H1 (cell line): ENCODE results near the gene SCO1. TPM values are rescaled to one million over a fixed set of nuclear protein-coding genes. Genes with fewer than 3 reads are reported as not detected.

Experiments
- CTCF ChIA-PET: fragments of 300-600 bp; sonication (Branson Sonifier 250); formaldehyde crosslinking; loops from one replicate; lab custom pipeline; 2021; ENCODE audit not compliant: partially characterized antibody; lab: Charles Lee
- POLR2A ChIA-PET: fragments of 300-600 bp; sonication (Branson Sonifier 250); formaldehyde crosslinking; loops from one replicate; lab custom pipeline; 2021; ENCODE audit warnings: inconsistent platforms; ENCODE audit not compliant: partially characterized antibody; lab: Charles Lee
- DNase-seq, 2 experiments: peaks; one replicate each; pipeline versions ENCODE4 v3.0.0 to v3.0.0-alpha.2; 2010 to 2022; ENCODE audit warnings: low spot score in 2 of 2, low read depth in 1 of 2, mixed read lengths in 1 of 2
- FAIRE-seq: peaks from 2 replicates; lab custom pipeline; 2011; peaks lifted over from hg19 to GRCh38; lab: Jason Lieb, UNC
- H2AFZ ChIP-seq: 2 replicates; pipeline ENCODE4 v1.8.1; 2012; ENCODE audit warnings: low read length, inconsistent platforms
- H2AK5ac ChIP-seq: 2 replicates; pipeline ENCODE4 v1.6.1; 2013; ENCODE audit warnings: low read depth, low read length
- H2BK120ac ChIP-seq: replicated peaks from 2 replicates; pipeline ENCODE3; 2013; ENCODE audit warnings: low read depth, low read length, inconsistent platforms
- H2BK12ac ChIP-seq: 2 replicates; pipeline ENCODE4 v1.6.1; 2013; ENCODE audit warnings: low read depth, low read length
- H2BK15ac ChIP-seq: 2 replicates; pipeline ENCODE4 v1.6.1; 2013; ENCODE audit warnings: low read length
- H2BK20ac ChIP-seq: 2 replicates; pipeline ENCODE4 v1.6.1; 2013; ENCODE audit warnings: low read length
- H2BK5ac ChIP-seq: 2 replicates; pipeline ENCODE4 v1.6.1; 2013; ENCODE audit warnings: low read depth, low read length
- H3K14ac ChIP-seq: 2 replicates; pipeline ENCODE4 v1.6.1; 2013; ENCODE audit warnings: inconsistent platforms; ENCODE audit not compliant: insufficient read length
- H3K18ac ChIP-seq: 2 replicates; pipeline ENCODE4 v1.6.1; 2013; ENCODE audit warnings: low read length; ENCODE audit errors: extremely low read depth
- H3K23ac ChIP-seq: 2 replicates; pipeline ENCODE4 v1.6.1; 2013; ENCODE audit warnings: inconsistent platforms; ENCODE audit not compliant: insufficient read length
- H3K23me2 ChIP-seq: 2 replicates; pipeline ENCODE4 v1.6.1; 2013; ENCODE audit warnings: low read depth, low read length
- H3K27ac ChIP-seq: 2 replicates; pipeline ENCODE4 v1.6.1; 2011; ENCODE audit warnings: low read depth, low read length, inconsistent platforms
- H3K27me3 ChIP-seq, 4 experiments: replicated peaks in 1 of 4; 1 replicate in 1 of 4; 2 replicates in 3 of 4; pipeline versions ENCODE4 v1.6.1 to v1.8.1; 2011 to 2013; ENCODE audit warnings: low read length in 3 of 4, mild to moderate bottlenecking in 3 of 4, inconsistent platforms in 2 of 4, mixed read lengths in 2 of 4, moderate library complexity in 1 of 4; ENCODE audit not compliant: control insufficient read depth in 3 of 4, insufficient read depth in 3 of 4; ENCODE audit errors: extremely low read depth in 1 of 4
- H3K36me3 ChIP-seq, 4 experiments: 2 replicates each; pipeline versions ENCODE4 v1.6.1 to v1.8.1; 2011 to 2013; ENCODE audit warnings: mild to moderate bottlenecking in 4 of 4, low read length in 3 of 4, moderate library complexity in 2 of 4, control low read depth in 1 of 4, inconsistent platforms in 1 of 4; ENCODE audit not compliant: insufficient read depth in 4 of 4, control insufficient read depth in 2 of 4
- H3K4ac ChIP-seq: replicated peaks from 2 replicates; pipeline ENCODE3; 2013; ENCODE audit warnings: low read length, low read depth, mixed read lengths, inconsistent platforms; ENCODE audit not compliant: insufficient read length
- H3K4me1 ChIP-seq, 4 experiments: replicated peaks in 1 of 4; 1 replicate in 1 of 4; 2 replicates in 3 of 4; pipeline versions ENCODE4 v1.6.1 to v1.8.1; 2011 to 2013; ENCODE audit warnings: low read length in 3 of 4, inconsistent platforms in 2 of 4, mixed read lengths in 1 of 4; ENCODE audit not compliant: insufficient read depth in 4 of 4, control insufficient read depth in 3 of 4
- H3K4me2 ChIP-seq, 2 experiments: 2 replicates each; pipeline versions ENCODE4 v1.6.1 to v1.8.1; 2011 to 2013; ENCODE audit warnings: low read depth in 2 of 2, low read length in 2 of 2, control low read depth in 1 of 2, inconsistent platforms in 1 of 2, mild to moderate bottlenecking in 1 of 2; ENCODE audit not compliant: insufficient read depth in 1 of 2
- H3K4me3 ChIP-seq, 4 experiments: fragments of 200-600, 300-600 bp in 1 of 4; sonication (generic), shearing (Covaris generic), sonication (Bioruptor Twin) in 1 of 4; 2 replicates each; pipeline versions ENCODE4 v1.5.1 to v1.8.1; 2011 to 2016; ENCODE audit warnings: low read length in 4 of 4, low read depth in 3 of 4, control low read depth in 2 of 4, inconsistent platforms in 2 of 4, mild to moderate bottlenecking in 2 of 4, mixed read lengths in 1 of 4, moderate library complexity in 1 of 4; ENCODE audit not compliant: insufficient read depth in 2 of 4; ENCODE audit errors: extremely low read depth in 1 of 4
- H3K56ac ChIP-seq: replicated peaks from 2 replicates; pipeline ENCODE3; 2013; ENCODE audit warnings: low read depth, mild to moderate bottlenecking, mixed read lengths, low read length, inconsistent platforms; ENCODE audit not compliant: insufficient read length
- H3K79me1 ChIP-seq: 2 replicates; pipeline ENCODE4 v1.6.1; 2013; ENCODE audit warnings: low read depth, low read length, control low read depth
- H3K79me2 ChIP-seq, 2 experiments: 2 replicates each; pipeline versions ENCODE4 v1.6.1 to v1.8.1; 2012 to 2013; ENCODE audit warnings: low read length in 2 of 2, mild to moderate bottlenecking in 2 of 2, inconsistent platforms in 1 of 2; ENCODE audit not compliant: insufficient read depth in 2 of 2, control insufficient read depth in 1 of 2
- H3K9ac ChIP-seq, 4 experiments: replicated peaks in 1 of 4; 1 replicate in 1 of 4; 2 replicates in 3 of 4; pipeline versions ENCODE4 v1.6.1 to v1.8.1; 2011 to 2013; ENCODE audit warnings: low read depth in 3 of 4, low read length in 3 of 4, control low read depth in 2 of 4, mild to moderate bottlenecking in 2 of 4, moderate library complexity in 2 of 4, inconsistent platforms in 1 of 4; ENCODE audit errors: extremely low read depth in 1 of 4
- H3K9me3 ChIP-seq, 2 experiments: 2 replicates each; pipeline versions ENCODE4 v1.6.1 to v1.8.1; 2012 to 2013; ENCODE audit warnings: mild to moderate bottlenecking in 2 of 2, moderate library complexity in 2 of 2, control low read depth in 1 of 2, inconsistent platforms in 1 of 2, low read depth in 1 of 2, low read length in 1 of 2, mixed read lengths in 1 of 2; ENCODE audit not compliant: insufficient read depth in 2 of 2
- H4K20me1 ChIP-seq, 2 experiments: replicated peaks in 1 of 2; 2 replicates each; pipeline versions ENCODE3 to v1.8.1; 2011 to 2013; ENCODE audit warnings: inconsistent platforms in 2 of 2, low read length in 2 of 2, mild to moderate bottlenecking in 1 of 2; ENCODE audit not compliant: insufficient read depth in 2 of 2, control insufficient read depth in 1 of 2
- H4K5ac ChIP-seq: 2 replicates; pipeline ENCODE4 v1.6.1; 2013; ENCODE audit warnings: low read length, low read depth, mixed read lengths, inconsistent platforms; ENCODE audit not compliant: insufficient read length
- H4K8ac ChIP-seq: 2 replicates; pipeline ENCODE4 v1.8.0; 2013; ENCODE audit warnings: mild to moderate bottlenecking, moderate library complexity, low read length, inconsistent platforms; ENCODE audit not compliant: insufficient read depth; ENCODE audit errors: extremely low read depth
- H4K91ac ChIP-seq: replicated peaks from 2 replicates; pipeline ENCODE3; 2013; ENCODE audit warnings: low read length, mixed read lengths, inconsistent platforms; ENCODE audit not compliant: insufficient read length
- ASH2L ChIP-seq: fragments of 200-600, 300-600 bp; sonication (generic); IDR thresholded peaks from one replicate; pipeline ENCODE4 v1.7.1; 2017; ENCODE audit warnings: low read length
- CEBPB ChIP-seq: IDR thresholded peaks from 2 replicates; pipeline ENCODE4 v1.6.1; 2012; ENCODE audit warnings: low read depth, low read length
- CHD1 ChIP-seq: IDR thresholded peaks from 2 replicates; pipeline ENCODE4 v1.6.1; 2012; ENCODE audit warnings: low read depth, low read length, improper control_type of control experiment
- KDM5A ChIP-seq: fragments of 200-600 bp; IDR thresholded peaks from 2 replicates; pipeline ENCODE4 v1.7.1; 2012; ENCODE audit warnings: mild to moderate bottlenecking, low read length, inconsistent platforms, mixed read lengths
- RAD21 ChIP-seq, 2 experiments: IDR thresholded peaks in 1 of 2; conservative IDR thresholded peaks in 1 of 2; 2 replicates each; pipeline ENCODE4 v1.6.1; 2011; ENCODE audit warnings: low read depth in 2 of 2, low read length in 2 of 2, improper control_type of control experiment in 1 of 2, inconsistent platforms in 1 of 2, mild to moderate bottlenecking in 1 of 2, moderate library complexity in 1 of 2
- RBBP5 ChIP-seq: IDR thresholded peaks from 2 replicates; pipeline ENCODE4 v1.7.1; 2012; ENCODE audit warnings: low read depth, mild to moderate bottlenecking, inconsistent platforms, low read length, moderate library complexity, borderline replicate concordance
- SAP30 ChIP-seq: fragments of 300-600 bp; sonication (generic); IDR thresholded peaks from 2 replicates; pipeline ENCODE4 v1.7.1; 2012; ENCODE audit warnings: low read length, moderate library complexity, mild to moderate bottlenecking, inconsistent platforms; ENCODE audit not compliant: insufficient read depth, insufficient replicate concordance
- SIX5 ChIP-seq: IDR thresholded peaks from 2 replicates; pipeline ENCODE4 v1.6.1; 2011; ENCODE audit warnings: mild to moderate bottlenecking, low read depth, low read length
- SP2 ChIP-seq: IDR thresholded peaks from 2 replicates; pipeline ENCODE4 v1.6.1; 2012; ENCODE audit warnings: mild to moderate bottlenecking, low read length, inconsistent platforms
- SUZ12 ChIP-seq: fragments of 200-600 bp; sonication (generic); IDR thresholded peaks from 2 replicates; pipeline ENCODE4 v1.6.1; 2012; ENCODE audit warnings: mild to moderate bottlenecking, inconsistent platforms, low read length, moderate library complexity, mixed read lengths
- WGBS, 2 experiments: shearing (Covaris generic) in 1 of 2; methylation state at CpG; one replicate each; pipeline versions ENCODE4 v1.1.6 to v1.1.7; 2013 to 2015; ENCODE audit warnings: low lambda C conversion rate in 2 of 2, mixed read lengths in 2 of 2, inconsistent platforms in 1 of 2, low coverage in 1 of 2, missing lambda C conversion rate in 1 of 2; ENCODE audit not compliant: insufficient replicate concordance in 2 of 2, insufficient coverage in 1 of 2, insufficient read length in 1 of 2; ENCODE audit errors: extremely low coverage in 1 of 2, missing lambda C conversion rate in 1 of 2; 5-methylcytosine and 5-hydroxymethylcytosine counted together
- polyA plus RNA-seq, 7 experiments: library from polyadenylated mRNA; depleted of rRNA in 3 of 7; stranded (reverse) in 5 of 7; unstranded in 2 of 7; fragments of >200 nt in 5 of 7; fragments of 200-250 nt in 2 of 7; gene quantifications; 1 replicate in 5 of 7; 2 replicates in 1 of 7; 4 replicates in 1 of 7; pipeline versions ENCODE4 v1.2.1 to v1.2.3, GENCODE V29; 2011 to 2013; ENCODE audit warnings: missing spikeins in 2 of 7, mixed read lengths in 2 of 7
- total RNA-seq: library from RNA; stranded (reverse); fragmentation: NEBNext Ultra II Directional; extraction: Animal tissue kit (Norgen Biotek cat#: 25700); gene quantifications from 2 replicates; pipeline ENCODE4 v1.2.1, GENCODE V29; 2021
- TF ChIP-seq, protein P1 (sequence below): IDR thresholded peaks from 2 replicates; pipeline ENCODE4 v1.6.1; 2012; ENCODE audit warnings: inconsistent platforms
- TF ChIP-seq, protein P2 (sequence below): IDR thresholded peaks from 2 replicates; pipeline ENCODE4 v1.6.1; 2012; ENCODE audit warnings: low read length, inconsistent platforms

SCO1 gene
- total and polyA plus RNA-seq, 2 of the 8 experiments (the other 6 are each of a cell fraction or from before 2014, with no cell fraction given), result 18.7 to 61.8 TPM

DNA sequence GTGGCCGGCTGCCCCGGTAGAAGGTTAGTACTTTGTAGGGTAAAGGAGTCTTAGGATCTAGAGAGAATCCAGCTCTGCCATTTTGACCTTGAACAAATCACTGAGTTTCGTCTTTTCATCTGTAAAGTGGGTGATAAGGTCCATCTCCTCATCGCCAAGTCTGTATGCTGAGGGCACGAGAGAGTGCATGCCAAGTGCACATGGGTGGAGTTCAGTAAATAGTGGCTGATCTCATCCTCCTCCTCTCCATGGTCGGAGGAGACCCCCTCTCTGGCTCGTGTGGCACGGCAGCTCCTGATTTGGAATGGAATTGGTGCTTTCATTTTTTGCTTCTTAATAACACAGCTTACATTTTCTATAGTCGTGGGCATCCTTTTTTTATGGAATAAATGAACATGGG, 70.9 kb downstream of the SCO1 start:
- H4K5ac ChIP-seq, result no peak overlapping the region
- DNase-seq, result no peak
- H3K23me2 ChIP-seq, result peaks cover 1% of the 10 kb centered on the region; the same call in 1 of the 2 replicates
- H4K20me1 ChIP-seq, result no peaks in the 10 kb centered on the region
- H3K14ac ChIP-seq, result no peak overlapping the region
- FAIRE-seq, result no peak
- H3K4me3 ChIP-seq, result no peak overlapping the region
- no peak overlapping the region for H2BK12ac ChIP-seq
- no peaks in the 10 kb centered on the region for H3K9me3 ChIP-seq
- no peak overlapping the region for H2BK120ac ChIP-seq
- H4K8ac ChIP-seq, result no peak overlapping the region
- no peaks in the 10 kb centered on the region for H3K79me1 ChIP-seq
- H2AK5ac ChIP-seq, result no peak overlapping the region
- no peak overlapping the region for H3K9ac ChIP-seq
- no peaks in the 10 kb centered on the region; a peak in 1 of 8 replicates for H3K36me3 ChIP-seq
- 90% methylated on average over 9 of the region's 9 CpGs; no CpG with 5 or more reads in 1 of the 2 experiments for WGBS, 2 experiments
- H3K4ac ChIP-seq, result no peak overlapping the region
- no peaks in the 10 kb centered on the region for H3K79me2 ChIP-seq
- H3K4me2 ChIP-seq, result no peak overlapping the region
- no peak overlapping the region for H4K91ac ChIP-seq
- CTCF ChIA-PET, result interaction anchor here (0.7 to 21.3 kb wide), 5 partner anchors 9 to 310 kb away, joined by 3 to 323 read pairs (median 3); no protein-coding TSS in a partner anchor
- no peak overlapping the region for H2BK15ac ChIP-seq
- no peak overlapping the region for H2BK5ac ChIP-seq
- H3K18ac ChIP-seq, result no peak overlapping the region
- no peaks in the 10 kb centered on the region for H3K27me3 ChIP-seq
- POLR2A ChIA-PET, result interaction anchor here (1.0 kb wide), 1 partner anchor 10 kb away, joined by 3 read pairs; no protein-coding TSS in a partner anchor
- H3K4me1 ChIP-seq, result no peaks in the 10 kb centered on the region
- H3K56ac ChIP-seq, result no peak overlapping the region
- H3K27ac ChIP-seq, result no peak overlapping the region
- no peak overlapping the region for H2AFZ ChIP-seq
- no peak overlapping the region for H2BK20ac ChIP-seq
- H3K23ac ChIP-seq, result no peak overlapping the region
- TF ChIP-seq SUZ12 (no peak), SP2 (no peak), CHD1 (no peak), SAP30 (no peak), SIX5 (no peak), CEBPB (no peak), KDM5A (no peak), RAD21 (IDR thresholded peaks at IDR 0.05 in 1 of 2, conservative IDR thresholded peaks at IDR 0.05 in 1 of 2; ENCODE audit: low read depth in 2 of 2, low read length in 2 of 2) (no peak), RBBP5 (no peak), ASH2L (no peak)
- TF ChIP-seq, protein P1, sequence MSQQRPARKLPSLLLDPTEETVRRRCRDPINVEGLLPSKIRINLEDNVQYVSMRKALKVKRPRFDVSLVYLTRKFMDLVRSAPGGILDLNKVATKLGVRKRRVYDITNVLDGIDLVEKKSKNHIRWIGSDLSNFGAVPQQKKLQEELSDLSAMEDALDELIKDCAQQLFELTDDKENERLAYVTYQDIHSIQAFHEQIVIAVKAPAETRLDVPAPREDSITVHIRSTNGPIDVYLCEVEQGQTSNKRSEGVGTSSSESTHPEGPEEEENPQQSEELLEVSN, result no peak
- TF ChIP-seq, protein P2, sequence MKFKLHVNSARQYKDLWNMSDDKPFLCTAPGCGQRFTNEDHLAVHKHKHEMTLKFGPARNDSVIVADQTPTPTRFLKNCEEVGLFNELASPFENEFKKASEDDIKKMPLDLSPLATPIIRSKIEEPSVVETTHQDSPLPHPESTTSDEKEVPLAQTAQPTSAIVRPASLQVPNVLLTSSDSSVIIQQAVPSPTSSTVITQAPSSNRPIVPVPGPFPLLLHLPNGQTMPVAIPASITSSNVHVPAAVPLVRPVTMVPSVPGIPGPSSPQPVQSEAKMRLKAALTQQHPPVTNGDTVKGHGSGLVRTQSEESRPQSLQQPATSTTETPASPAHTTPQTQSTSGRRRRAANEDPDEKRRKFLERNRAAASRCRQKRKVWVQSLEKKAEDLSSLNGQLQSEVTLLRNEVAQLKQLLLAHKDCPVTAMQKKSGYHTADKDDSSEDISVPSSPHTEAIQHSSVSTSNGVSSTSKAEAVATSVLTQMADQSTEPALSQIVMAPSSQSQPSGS, result no peak
